Measurements from ENCODE around the gene FOSL2.

Gene FOSL2

GRCh38 chr2:28392297-28393113 lies at the start of gene FOSL2:
Gene FOSL2, plus strand, starts transcription at chr2:28392858. Its CDS starts 863 bp downstream, at chr2:28393721.
- DNase-seq (ENCODE audit: low spot score) = peak; percentile 100

GRCh38 chr2:28343184-28343942 lies 49.3 kb upstream of the FOSL2 start:
- DNase-seq (ENCODE audit: low spot score) = no peak

- no peak for DNase-seq (ENCODE audit: low spot score)
Measured at GRCh38 chr2:28343971-28344715, 48.5 kb upstream of the FOSL2 start.

GRCh38 chr2:28344756-28345373 lies 47.8 kb upstream of the FOSL2 start:
- peak; percentile 31 for DNase-seq (ENCODE audit: low spot score)

- no peak for DNase-seq (ENCODE audit: low spot score)
Measured at GRCh38 chr2:28345619-28346018, 47.0 kb upstream of the FOSL2 start.

GRCh38 chr2:28346587-28346986 lies 46.1 kb upstream of the FOSL2 start:
- DNase-seq (ENCODE audit: low spot score) = no peak

GRCh38 chr2:28347193-28347592 lies 45.5 kb upstream of the FOSL2 start:
- DNase-seq (ENCODE audit: low spot score) = no peak

GRCh38 chr2:28347596-28347995 lies 45.1 kb upstream of the FOSL2 start:
- no peak for DNase-seq (ENCODE audit: low spot score)

- DNase-seq (ENCODE audit: low spot score) = no peak
Measured at GRCh38 chr2:28348149-28348567, 44.5 kb upstream of the FOSL2 start.

- no peak for DNase-seq (ENCODE audit: low spot score)
Measured at GRCh38 chr2:28348921-28349320, 43.7 kb upstream of the FOSL2 start.

GRCh38 chr2:28349546-28350165 lies 43.0 kb upstream of the FOSL2 start:
- no peak for DNase-seq (ENCODE audit: low spot score)

GRCh38 chr2:28350196-28350595 lies 42.5 kb upstream of the FOSL2 start:
- no peak for DNase-seq (ENCODE audit: low spot score)

- no peak for DNase-seq (ENCODE audit: low spot score)
Measured at GRCh38 chr2:28350791-28351285, 41.8 kb upstream of the FOSL2 start.

GRCh38 chr2:28351621-28352020 lies 41.0 kb upstream of the FOSL2 start:
- DNase-seq (ENCODE audit: low spot score) = no peak

GRCh38 chr2:28352104-28352503 lies 40.6 kb upstream of the FOSL2 start:
- DNase-seq (ENCODE audit: low spot score) = no peak

GRCh38 chr2:28352610-28353195 lies 40.0 kb upstream of the FOSL2 start:
- DNase-seq (ENCODE audit: low spot score) = no peak

- no peak for DNase-seq (ENCODE audit: low spot score)
Measured at GRCh38 chr2:28354920-28355520, 37.6 kb upstream of the FOSL2 start.

GRCh38 chr2:28355521-28356094 lies 37.0 kb upstream of the FOSL2 start:
- DNase-seq (ENCODE audit: low spot score) = peak; percentile 45

- peak; percentile 79 for DNase-seq (ENCODE audit: low spot score)
Measured at GRCh38 chr2:28356095-28356911, 36.4 kb upstream of the FOSL2 start.
